ENCODE results near the gene RRM1.

The RRM1 gene

DNA sequence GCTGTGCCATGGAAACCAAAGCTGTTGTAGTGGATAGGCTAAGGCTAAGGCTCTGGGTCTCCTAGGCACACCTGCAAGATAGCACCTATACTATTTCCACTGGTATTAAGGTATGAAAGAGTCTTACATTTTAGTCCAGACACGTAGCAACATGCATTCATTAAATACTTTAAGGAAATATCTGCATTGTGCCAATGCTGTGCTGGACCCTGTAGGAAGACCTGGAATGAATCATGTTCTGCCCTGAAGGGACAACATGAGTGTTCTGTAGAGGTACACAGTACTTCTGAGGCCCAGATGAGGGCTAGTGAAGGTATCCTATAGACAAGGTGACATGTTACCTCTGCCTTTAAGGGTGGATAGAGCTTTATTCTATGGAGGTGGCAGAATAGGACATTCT is 35.2 kb upstream of the RRM1 start:
- H3K9me3 ChIP-seq (ENCODE audit: low read length): no peaks in the 10 kb centered on the region
- no peaks in the 10 kb centered on the region for H3F3A ChIP-seq (ENCODE audit: insufficient read depth, low read length)
- no peaks in the 10 kb centered on the region for H4K20me1 ChIP-seq (ENCODE audit: insufficient read depth, low read length)
- no peak overlapping the region for H3K9ac ChIP-seq (ENCODE audit: low read length)
- H2AFZ ChIP-seq (ENCODE audit: low read length): no peak overlapping the region
- H3K79me2 ChIP-seq (ENCODE audit: insufficient read depth, low read length): no peaks in the 10 kb centered on the region
- peaks cover 43% of the 10 kb centered on the region for H3K36me3 ChIP-seq (ENCODE audit: insufficient read depth, low read length)
- H3K4me2 ChIP-seq (ENCODE audit: low read length): no peak overlapping the region
- peaks cover 16% of the 10 kb centered on the region for H3K4me1 ChIP-seq (ENCODE audit: insufficient read depth, low read length, severe bottlenecking)
- no peaks in the 10 kb centered on the region for H3K9me2 ChIP-seq (ENCODE audit: low read depth, low read length)
- no peak overlapping the region for H3K27ac ChIP-seq (ENCODE audit: low read depth, low read length, poor library complexity, severe bottlenecking)
- TF ChIP-seq CTCF (IDR thresholded peaks at IDR 0.05; ENCODE audit: low read length): no peak
- TF ChIP-seq EZH2 (IDR thresholded peaks at IDR 0.05; ENCODE audit: borderline replicate concordance, low read length): no peak
- no peak overlapping the region for H3K4me3 ChIP-seq (ENCODE audit: low read depth, low read length, poor library complexity, severe bottlenecking)
- no peaks in the 10 kb centered on the region for H3K27me3 ChIP-seq (ENCODE audit: insufficient read depth, low read length)

DNA sequence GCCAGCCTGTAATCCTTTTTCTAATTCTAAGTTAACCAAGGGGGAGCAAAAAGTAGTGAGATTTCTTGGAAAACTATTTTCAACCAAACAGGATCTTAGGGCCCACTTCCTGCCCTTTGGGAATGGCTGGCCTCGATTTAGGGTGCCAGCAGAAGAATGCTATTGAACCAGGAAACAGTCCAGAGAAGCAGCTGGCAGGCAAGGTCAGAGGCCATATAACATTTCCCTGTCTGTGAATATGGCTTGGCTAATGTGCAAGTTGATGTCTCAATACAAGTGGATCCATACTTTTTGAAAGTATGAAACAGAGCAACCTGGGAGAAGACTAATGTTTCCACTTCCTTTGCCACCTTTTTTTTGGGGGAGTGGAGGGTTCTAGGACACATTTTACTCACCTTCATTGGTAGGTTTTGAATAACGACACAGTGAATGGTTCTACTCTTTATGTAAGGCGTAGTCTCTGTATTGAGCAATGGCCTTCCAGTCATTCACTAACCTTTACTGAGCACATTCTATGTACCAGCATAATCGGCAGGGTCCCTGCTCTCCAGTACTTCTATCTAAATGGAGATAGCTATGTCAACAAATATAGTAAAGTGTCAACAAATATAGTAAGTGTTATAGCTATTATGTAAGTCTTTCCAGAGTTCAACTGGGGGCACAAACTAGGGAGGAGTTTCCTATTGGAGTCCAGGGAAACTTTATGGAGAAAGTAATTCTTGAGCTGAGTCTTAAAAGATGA is 34.2 kb upstream of the RRM1 start:
- Histone ChIP-seq H3K27ac (ENCODE audit: low read depth, low read length, poor library complexity, severe bottlenecking) (no peak overlapping the region), H3K27me3 (ENCODE audit: insufficient read depth, low read length) (no peaks in the 10 kb centered on the region), H3K4me3 (ENCODE audit: low read depth, low read length, poor library complexity, severe bottlenecking) (no peak overlapping the region), H3K79me2 (ENCODE audit: insufficient read depth, low read length) (no peaks in the 10 kb centered on the region), H3K36me3 (ENCODE audit: insufficient read depth, low read length) (peaks cover 43% of the 10 kb centered on the region), H3K9me3 (ENCODE audit: low read length) (no peaks in the 10 kb centered on the region), H4K20me1 (ENCODE audit: insufficient read depth, low read length) (no peaks in the 10 kb centered on the region), H3F3A (ENCODE audit: insufficient read depth, low read length) (no peaks in the 10 kb centered on the region), H3K4me2 (ENCODE audit: low read length) (no peak overlapping the region), H3K4me1 (ENCODE audit: insufficient read depth, low read length, severe bottlenecking) (peaks cover 16% of the 10 kb centered on the region), H2AFZ (ENCODE audit: low read length) (no peak overlapping the region), H3K9me2 (ENCODE audit: low read depth, low read length) (no peaks in the 10 kb centered on the region), H3K9ac (ENCODE audit: low read length) (no peak overlapping the region)
- TF ChIP-seq EZH2 (IDR thresholded peaks at IDR 0.05; ENCODE audit: borderline replicate concordance, low read length) (no peak), CTCF (IDR thresholded peaks at IDR 0.05; ENCODE audit: low read length) (no peak)

- TF ChIP-seq EZH2 (IDR thresholded peaks at IDR 0.05; ENCODE audit: borderline replicate concordance, low read length): no peak
- TF ChIP-seq CTCF (IDR thresholded peaks at IDR 0.05; ENCODE audit: low read length): no peak
- Histone ChIP-seq H3K9ac (ENCODE audit: low read length) (no peak overlapping the region), H3K27me3 (ENCODE audit: insufficient read depth, low read length) (no peaks in the 10 kb centered on the region), H3K4me2 (ENCODE audit: low read length) (no peak overlapping the region), H4K20me1 (ENCODE audit: insufficient read depth, low read length) (no peaks in the 10 kb centered on the region), H3F3A (ENCODE audit: insufficient read depth, low read length) (no peaks in the 10 kb centered on the region), H3K4me3 (ENCODE audit: low read depth, low read length, poor library complexity, severe bottlenecking) (no peak overlapping the region), H3K9me2 (ENCODE audit: low read depth, low read length) (no peaks in the 10 kb centered on the region), H3K4me1 (ENCODE audit: insufficient read depth, low read length, severe bottlenecking) (peaks cover 16% of the 10 kb centered on the region), H3K9me3 (ENCODE audit: low read length) (no peaks in the 10 kb centered on the region), H3K36me3 (ENCODE audit: insufficient read depth, low read length) (peaks cover 38% of the 10 kb centered on the region), H3K27ac (ENCODE audit: low read depth, low read length, poor library complexity, severe bottlenecking) (no peak overlapping the region), H2AFZ (ENCODE audit: low read length) (no peak overlapping the region), H3K79me2 (ENCODE audit: insufficient read depth, low read length) (no peaks in the 10 kb centered on the region)
Measured at GRCh38 chr11:4061700-4062099, 32.9 kb upstream of the RRM1 start.
